Erythroblast (primary cell): Measurements from ENCODE around the gene ENOX1.

Experiments used
- GATA1 ChIP-seq: IDR thresholded peaks from 2 replicates; pipeline ENCODE4 v1.6.1; 2011; ENCODE audit warnings: low read depth, mild to moderate bottlenecking, control low read depth, low read length, moderate library complexity
- POLR2A ChIP-seq: IDR thresholded peaks from 2 replicates; pipeline ENCODE4 v1.6.1; 2011; ENCODE audit warnings: mild to moderate bottlenecking, low read length

DNA sequence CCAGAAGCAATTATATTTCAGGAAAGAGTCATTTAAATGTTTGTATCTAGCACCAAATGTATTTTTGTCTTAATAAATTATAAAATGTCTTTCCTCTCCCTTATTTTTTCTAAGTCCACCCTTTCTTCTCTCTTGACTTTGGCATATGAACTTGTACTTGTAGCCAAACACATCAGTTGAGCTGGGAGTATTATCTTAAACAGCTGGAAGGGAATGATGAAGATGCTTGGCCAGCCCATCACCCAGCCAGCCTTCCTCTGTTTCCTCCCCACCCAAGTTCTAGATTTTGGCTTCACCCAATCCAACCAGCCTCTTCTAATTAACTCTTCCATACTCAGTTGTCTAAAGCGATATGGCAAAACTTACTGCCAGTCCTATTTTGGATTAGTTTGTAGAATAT, 272.5 kb downstream of the ENOX1 start:
- TF ChIP-seq POLR2A, result no peak
- no peak for TF ChIP-seq GATA1
